Psoas muscle (tissue), 8 donors: ENCODE data around the gene CPAMD8. TPM values are rescaled to one million over a fixed set of nuclear protein-coding genes. Genes with fewer than 3 reads are reported as not detected.

ENCODE experiments used
- ATAC-seq, 4 donors: fragments of 200-7000 bp; cut with Tn5 transposase; one replicate each; pipeline ENCODE4 v1.9.1; 2020; ENCODE audit warnings: moderate library complexity in 3 of 4, mild to moderate bottlenecking in 2 of 4
- DNase-seq, 2 donors: peaks; one replicate each; pipeline ENCODE4 v3.0.0-alpha.2; 2020
- H3K27ac ChIP-seq: fragments of 200-600 bp; one replicate; pipeline ENCODE4 v1.8.0; 2022
- H3K27me3 ChIP-seq, 3 donors: fragments of 200-600 bp in 1 of 3; one replicate each; pipeline versions ENCODE4 v1.6.1 to v1.8.0; 2013 to 2022; ENCODE audit warnings: low read length in 2 of 3, mild to moderate bottlenecking in 2 of 3, moderate library complexity in 1 of 3; ENCODE audit not compliant: insufficient read depth in 3 of 3
- H3K36me3 ChIP-seq, 2 donors: fragments of 200-600 bp in 1 of 2; one replicate each; pipeline versions ENCODE4 v1.6.1 to v1.8.0; 2013 to 2022; ENCODE audit warnings: low read depth in 1 of 2, mild to moderate bottlenecking in 1 of 2, moderate library complexity in 1 of 2; ENCODE audit not compliant: insufficient read depth in 1 of 2
- H3K4me1 ChIP-seq: fragments of 200-600 bp; one replicate; pipeline ENCODE4 v1.8.0; 2022
- H3K4me3 ChIP-seq: fragments of 200-600 bp; one replicate; pipeline ENCODE4 v1.8.0; 2022; ENCODE audit warnings: mild to moderate bottlenecking
- H3K9me3 ChIP-seq: fragments of 200-600 bp; one replicate; pipeline ENCODE4 v1.8.0; 2022
- WGBS, 3 donors: extraction: QIAGEN DNeasy Blood & Tissue Kit; methylation state at CpG; one replicate each; pipeline versions ENCODE4 v1.1.6 to v1.1.7; 2013; 5-methylcytosine and 5-hydroxymethylcytosine counted together
- intact Hi-C, 2 donors: fragments of 100-400 bp; cut with DNase I; formaldehyde crosslinking; loops; one replicate each; pipeline versions ENCODE4 v1.11.0 to v1.14.2; 2022
- polyA plus RNA-seq, 3 donors: library from polyadenylated mRNA; stranded (reverse); fragments of 200-250 nt; gene quantifications; one replicate each; pipeline ENCODE4 v1.2.3, GENCODE V29; 2013
- total RNA-seq, 4 donors: library from RNA; stranded (reverse); fragmentation: NEBNext Ultra II Directional in 2 of 4; extraction: Animal tissue kit (Norgen Biotek cat#: 25700) in 2 of 4; gene quantifications; one replicate each; pipeline versions ENCODE4 v1.2.1 to v1.2.4, GENCODE V29; 2021 to 2023
- TF ChIP-seq, protein P1 (sequence below): fragments of 200-600 bp; IDR thresholded peaks from one replicate; pipeline ENCODE4 v1.8.0; 2022; ENCODE audit warnings: antibody characterized with exemption
- donor health status: healthy with polysubstance abuse.
- donor health status: DM: no; HTN: no; CAD: no; lungs with moderate emphysema.
- donor health status: Bipolar disorder and iron deficiency.
- donor health status: healthy.
- donor health status: DM: yes; HTN: yes; CAD: no.
- donor health status: DM: no; HTN: no; CAD: no.
- donor health status: DM: no; HTN: no; CAD: no.
- donor health status: DM: yes; HTN: yes; CAD: no.

CPAMD8 gene
- total and polyA plus RNA-seq, 7 donors, result 3.2 to 9.9 (median 8.2) TPM

DNA sequence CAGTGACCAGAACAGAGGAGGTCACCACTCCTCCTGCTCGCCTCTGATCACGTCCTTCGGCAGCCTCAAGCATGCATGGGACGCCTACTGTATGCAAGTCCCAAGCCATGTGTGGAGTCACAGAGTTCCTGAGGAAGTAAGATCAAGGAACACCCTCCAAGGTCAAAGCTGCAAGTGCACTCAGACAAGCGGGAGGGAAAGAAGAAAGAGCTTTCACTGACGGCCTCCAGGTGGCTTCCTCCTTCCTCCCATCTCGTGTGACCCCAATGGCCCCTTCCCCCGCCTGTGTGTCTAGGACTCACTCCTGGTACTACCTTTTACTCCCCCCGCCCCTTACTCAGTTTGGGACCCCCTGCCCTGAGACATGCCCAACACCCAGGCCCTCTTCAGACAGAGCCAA is 42.6 kb upstream of the CPAMD8 start:
- intact Hi-C loops, result loop anchor here in 1 of 2 donors (2.0 kb wide), 1 partner anchor 166 kb away; no protein-coding TSS in a partner anchor
- TF ChIP-seq, protein P1, sequence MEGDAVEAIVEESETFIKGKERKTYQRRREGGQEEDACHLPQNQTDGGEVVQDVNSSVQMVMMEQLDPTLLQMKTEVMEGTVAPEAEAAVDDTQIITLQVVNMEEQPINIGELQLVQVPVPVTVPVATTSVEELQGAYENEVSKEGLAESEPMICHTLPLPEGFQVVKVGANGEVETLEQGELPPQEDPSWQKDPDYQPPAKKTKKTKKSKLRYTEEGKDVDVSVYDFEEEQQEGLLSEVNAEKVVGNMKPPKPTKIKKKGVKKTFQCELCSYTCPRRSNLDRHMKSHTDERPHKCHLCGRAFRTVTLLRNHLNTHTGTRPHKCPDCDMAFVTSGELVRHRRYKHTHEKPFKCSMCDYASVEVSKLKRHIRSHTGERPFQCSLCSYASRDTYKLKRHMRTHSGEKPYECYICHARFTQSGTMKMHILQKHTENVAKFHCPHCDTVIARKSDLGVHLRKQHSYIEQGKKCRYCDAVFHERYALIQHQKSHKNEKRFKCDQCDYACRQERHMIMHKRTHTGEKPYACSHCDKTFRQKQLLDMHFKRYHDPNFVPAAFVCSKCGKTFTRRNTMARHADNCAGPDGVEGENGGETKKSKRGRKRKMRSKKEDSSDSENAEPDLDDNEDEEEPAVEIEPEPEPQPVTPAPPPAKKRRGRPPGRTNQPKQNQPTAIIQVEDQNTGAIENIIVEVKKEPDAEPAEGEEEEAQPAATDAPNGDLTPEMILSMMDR, result no peak
- peaks cover 4% of the 10 kb centered on the region for H3K4me1 ChIP-seq
- H3K4me3 ChIP-seq, result no peak overlapping the region
- no peaks in the 10 kb centered on the region for H3K9me3 ChIP-seq
- H3K27ac ChIP-seq, result no peak overlapping the region
- H3K27me3 ChIP-seq, result no peaks in the 10 kb centered on the region
- no peak for DNase-seq
- WGBS, 3 donors, result 83 to 89% (median 89%) methylated on average over 9 of the region's 9 CpGs
- no peak for ATAC-seq
- peaks cover 0 to 33% of the 10 kb centered on the region in 2 donors for H3K36me3 ChIP-seq

GRCh38 chr19:17063428-17063827 is 36.8 kb upstream of the CPAMD8 start:
- no peaks in the 10 kb centered on the region for H3K27me3 ChIP-seq
- H3K27ac ChIP-seq, result no peak overlapping the region
- TF ChIP-seq, protein P1, result no peak
- no peak overlapping the region for H3K4me3 ChIP-seq
- no peaks in the 10 kb centered on the region for H3K4me1 ChIP-seq
- ATAC-seq (no peak), DNase-seq (no peak)
- H3K36me3 ChIP-seq, result peaks cover 0 to 19% of the 10 kb centered on the region in 2 donors
- intact Hi-C loops, result no loop called here
- WGBS, 3 donors, result 79 to 96% (median 94%) methylated on average over 2 of the region's 2 CpGs
- peaks cover 3% of the 10 kb centered on the region for H3K9me3 ChIP-seq

DNA sequence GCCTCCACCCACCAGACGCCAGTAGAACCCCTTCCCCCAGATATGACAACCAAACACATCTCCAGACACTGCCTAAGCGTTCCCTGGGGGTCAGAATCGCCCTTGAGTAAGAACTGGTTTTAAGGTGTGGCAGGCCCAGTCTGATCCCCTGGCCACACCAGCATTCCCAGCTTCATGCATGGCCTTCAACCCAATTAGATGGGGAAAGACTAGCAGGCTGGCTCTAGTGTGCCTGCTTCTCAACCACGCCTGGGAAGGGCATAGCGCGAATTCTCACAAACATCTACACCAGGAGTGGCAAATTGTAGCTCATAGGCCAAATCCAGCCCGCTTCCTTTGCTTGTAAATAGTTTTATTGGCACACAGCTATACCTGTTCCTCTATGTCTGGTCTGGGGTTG is 35.1 kb upstream of the CPAMD8 start:
- intact Hi-C loops, result no loop called here
- ATAC-seq (no peak), DNase-seq (no peak)
- Histone ChIP-seq H3K27me3 (no peaks in the 10 kb centered on the region), H3K9me3 (peaks cover 9% of the 10 kb centered on the region), H3K36me3 (peaks cover 0 to 27% of the 10 kb centered on the region in 2 donors), H3K27ac (no peak overlapping the region), H3K4me1 (no peaks in the 10 kb centered on the region), H3K4me3 (no peak overlapping the region)
- 91 to 98% (median 93%) methylated on average over 7 of the region's 7 CpGs for WGBS, 3 donors
- TF ChIP-seq, protein P1, result no peak

DNA sequence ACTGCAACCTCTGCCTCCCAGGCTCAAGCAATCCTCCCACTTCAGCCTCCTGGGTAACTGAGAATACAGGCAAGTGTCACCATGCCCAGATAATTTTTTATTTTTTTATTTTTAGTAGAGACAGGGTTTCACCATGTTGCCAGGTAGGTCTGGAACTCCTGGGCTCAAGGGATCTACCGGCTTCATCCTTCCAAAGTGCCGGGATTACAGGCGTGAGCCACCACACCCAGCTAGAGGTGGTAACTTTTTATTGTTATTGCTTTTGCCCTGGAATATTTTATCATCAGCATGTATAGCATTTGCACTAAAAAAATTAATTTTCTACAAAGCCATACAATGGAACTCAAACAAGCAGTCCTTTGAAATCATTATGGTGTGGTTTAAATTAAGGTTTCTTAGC is 34.6 kb upstream of the CPAMD8 start:
- no peaks in the 10 kb centered on the region for H3K27me3 ChIP-seq
- WGBS, 3 donors, result 93 to 100% (median 99%) methylated on average over 3 of the region's 3 CpGs
- H3K4me1 ChIP-seq, result no peaks in the 10 kb centered on the region
- intact Hi-C loops, result no loop called here
- H3K4me3 ChIP-seq, result no peak overlapping the region
- ATAC-seq, result no peak
- peaks cover 9% of the 10 kb centered on the region for H3K9me3 ChIP-seq
- TF ChIP-seq, protein P1, result no peak
- H3K27ac ChIP-seq, result no peak overlapping the region
- peaks cover 0 to 27% of the 10 kb centered on the region in 2 donors for H3K36me3 ChIP-seq
- DNase-seq, result no peak

DNA sequence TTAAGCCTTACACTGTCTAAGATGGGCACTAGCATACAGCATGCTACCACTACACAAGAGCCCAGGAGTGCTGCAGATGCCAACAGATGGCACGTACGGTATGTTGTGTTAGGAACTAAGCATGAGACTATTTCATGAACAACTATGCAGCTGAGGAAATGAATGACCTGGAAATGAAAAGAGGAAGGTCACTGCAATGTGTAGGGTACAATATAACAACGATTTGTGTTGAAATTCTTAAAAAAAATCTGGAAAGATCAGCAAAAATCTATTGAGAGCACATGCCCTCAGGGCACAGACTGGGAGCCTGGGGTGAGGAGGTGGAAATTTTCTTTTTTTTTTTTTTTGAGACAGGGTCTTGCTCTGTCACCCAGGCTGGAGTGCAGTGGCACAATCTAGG is 34.2 kb upstream of the CPAMD8 start:
- Histone ChIP-seq H3K4me3 (no peak overlapping the region), H3K4me1 (no peaks in the 10 kb centered on the region), H3K36me3 (peaks cover 0 to 27% of the 10 kb centered on the region in 2 donors), H3K27me3 (no peaks in the 10 kb centered on the region), H3K9me3 (peaks cover 9% of the 10 kb centered on the region), H3K27ac (no peak overlapping the region)
- TF ChIP-seq, protein P1, result no peak
- WGBS, 3 donors, result 91 to 95% (median 94%) methylated on average over 3 of the region's 3 CpGs
- intact Hi-C loops, result no loop called here
- ATAC-seq (no peak), DNase-seq (no peak)
